Caco-2 (cell line): ENCODE data around the gene EDN1. TPM values are rescaled to one million over a fixed set of nuclear protein-coding genes. Genes with fewer than 3 reads are reported as not detected.

Experiments used
- BruUV-seq: library from RNA; stranded (reverse); fragments of 400-500 nt; replicated peaks from 2 replicates; lab custom pipeline; 2021; lab: Mats Ljungman, UMichigan
- CTCF ChIA-PET: fragments of 300-600 bp; sonication (Branson Sonifier 250); formaldehyde crosslinking; loops from one replicate; lab custom pipeline; 2022; ENCODE audit warnings: antibody characterized with exemption; lab: Charles Lee
- POLR2A ChIA-PET: fragments of 300-600 bp; sonication (Branson Sonifier 250); formaldehyde crosslinking; loops from one replicate; lab custom pipeline; 2022; ENCODE audit warnings: antibody characterized with exemption; lab: Charles Lee
- DNase-seq, 2 experiments: peaks; one replicate each; pipeline versions ENCODE4 v3.0.0 to v3.0.0-alpha.2; 2020 to 2022
- H3K27me3 ChIP-seq: replicated peaks from 2 replicates; pipeline ENCODE4 v1.6.0; 2011; ENCODE audit warnings: low read length; ENCODE audit not compliant: control insufficient read depth, insufficient read depth
- H3K36me3 ChIP-seq: 2 replicates; pipeline ENCODE4 v1.5.1; 2011; ENCODE audit warnings: low read length; ENCODE audit not compliant: control insufficient read depth, insufficient read depth
- H3K4me1 ChIP-seq: fragments of 250-450 bp; sonication (Bioruptor Pico); 2 replicates; pipeline ENCODE4 v1.5.1; 2020; ENCODE audit warnings: mild to moderate bottlenecking
- H3K4me3 ChIP-seq: 2 replicates; pipeline ENCODE4 v1.5.1; 2011; ENCODE audit warnings: low read depth, mild to moderate bottlenecking, control low read depth, low read length
- H3K9me3 ChIP-seq: fragments of 250-450 bp; sonication (Bioruptor Pico); 2 replicates; pipeline ENCODE4 v1.5.1; 2020; ENCODE audit warnings: mild to moderate bottlenecking, moderate library complexity
- H3K27ac Mint-ChIP-seq: one replicate; pipeline ENCODE4 v1.8.0; 2022; ENCODE audit warnings: mixed read lengths; ENCODE audit not compliant: unreplicated experiment
- H3K27me3 Mint-ChIP-seq: one replicate; pipeline ENCODE4 v1.8.0; 2022; ENCODE audit warnings: mixed read lengths; ENCODE audit not compliant: insufficient read depth, unreplicated experiment
- H3K36me3 Mint-ChIP-seq: one replicate; pipeline ENCODE4 v1.8.0; 2022; ENCODE audit warnings: mild to moderate bottlenecking, mixed read lengths; ENCODE audit not compliant: insufficient read depth, unreplicated experiment
- H3K4me1 Mint-ChIP-seq: one replicate; pipeline ENCODE4 v1.8.0; 2022; ENCODE audit warnings: low read depth, mixed read lengths; ENCODE audit not compliant: unreplicated experiment
- H3K4me3 Mint-ChIP-seq: one replicate; pipeline ENCODE4 v1.8.0; 2022; ENCODE audit warnings: mild to moderate bottlenecking, moderate library complexity, mixed read lengths; ENCODE audit not compliant: unreplicated experiment
- H3K9me3 Mint-ChIP-seq: one replicate; pipeline ENCODE4 v1.8.0; 2022; ENCODE audit warnings: mixed read lengths; ENCODE audit not compliant: unreplicated experiment
- CTCF ChIP-seq, 2 experiments: fragments of 200-600 bp in 1 of 2; IDR thresholded peaks; 1 replicate in 1 of 2; 2 replicates in 1 of 2; pipeline versions ENCODE4 v1.5.1 to v1.8.0; 2011 to 2022; ENCODE audit warnings: antibody characterized with exemption in 1 of 2, control low read depth in 1 of 2, inconsistent platforms in 1 of 2, low read depth in 1 of 2, low read length in 1 of 2, mild to moderate bottlenecking in 1 of 2, moderate library complexity in 1 of 2; ENCODE audit not compliant: insufficient read depth in 1 of 2, severe bottlenecking in 1 of 2, unreplicated experiment in 1 of 2
- intact Hi-C: fragments of 100-400 bp; cut with micrococcal nuclease; formaldehyde crosslinking; loops from one replicate; pipeline ENCODE4 v1.10.0; 2022; ENCODE audit not compliant: unreplicated experiment
- total RNA-seq: library from RNA; stranded (reverse); gene quantifications from 2 replicates; pipeline ENCODE4 v1.2.3, GENCODE V29; 2022

Gene EDN1
- total RNA-seq, 1 experiment from 2014 or later, result 14.0 TPM

- peaks cover 5% of the 10 kb centered on the region; the same call in 1 of the 2 replicates for H3K9me3 ChIP-seq
- Mint-ChIP-seq H3K27ac (peak overlapping the region; percentile 62), H3K36me3 (no peaks in the 10 kb centered on the region), H3K4me3 (no peak overlapping the region), H3K9me3 (peaks cover 29% of the 10 kb centered on the region), H3K27me3 (no peaks in the 10 kb centered on the region), H3K4me1 (peaks cover 31% of the 10 kb centered on the region)
- no peaks in the 10 kb centered on the region for H3K27me3 ChIP-seq
- no peak for DNase-seq
- no TSS peak for BruUV-seq
- H3K4me1 ChIP-seq, result peaks cover 31% of the 10 kb centered on the region
- no peaks in the 10 kb centered on the region for H3K36me3 ChIP-seq
- ChIA-PET POLR2A (no interaction called here), CTCF (no interaction called here)
- intact Hi-C loops, result no loop called here
- no peak for TF ChIP-seq CTCF (IDR thresholded peaks at IDR 0.05; ENCODE audit: insufficient read depth in 1 of 2, low read depth in 1 of 2, low read length in 1 of 2, severe bottlenecking in 1 of 2, unreplicated experiment in 1 of 2)
- H3K4me3 ChIP-seq, result no peak overlapping the region
These were observed 50.3 kb downstream of the EDN1 start for GRCh38 chr6:12340488-12340818.

GRCh38 chr6:12342664-12343063 lies 52.5 kb downstream of the EDN1 start:
- no peak overlapping the region for H3K4me3 Mint-ChIP-seq
- ChIA-PET CTCF (no interaction called here), POLR2A (no interaction called here)
- Histone ChIP-seq H3K4me1 (peaks cover 25% of the 10 kb centered on the region), H3K4me3 (no peak overlapping the region), H3K36me3 (no peaks in the 10 kb centered on the region), H3K27me3 (no peaks in the 10 kb centered on the region), H3K9me3 (no peaks in the 10 kb centered on the region; the same call in 1 of the 2 replicates)
- no peaks in the 10 kb centered on the region for H3K36me3 Mint-ChIP-seq
- no peak overlapping the region for H3K27ac Mint-ChIP-seq
- peaks cover 31% of the 10 kb centered on the region for H3K9me3 Mint-ChIP-seq
- TF ChIP-seq CTCF (IDR thresholded peaks at IDR 0.05; ENCODE audit: insufficient read depth in 1 of 2, low read depth in 1 of 2, low read length in 1 of 2, severe bottlenecking in 1 of 2, unreplicated experiment in 1 of 2), result no peak
- DNase-seq, result no peak
- BruUV-seq, result no TSS peak
- H3K4me1 Mint-ChIP-seq, result peaks cover 31% of the 10 kb centered on the region
- intact Hi-C loops, result loop anchor here (1.0 kb wide), 1 partner anchor 10 kb away; no protein-coding TSS in a partner anchor
- no peaks in the 10 kb centered on the region for H3K27me3 Mint-ChIP-seq

- peak overlapping the region; percentile 89 for H3K27ac Mint-ChIP-seq
- H3K27me3 ChIP-seq, result no peaks in the 10 kb centered on the region
These were observed 52.9 kb downstream of the EDN1 start for GRCh38 chr6:12343122-12343439.

More at GRCh38 chr6:12343122-12343439, 52.9 kb downstream of the EDN1 start:
- POLR2A ChIA-PET, result interaction anchor here (1.4 kb wide), 1 partner anchor 11 kb away, joined by 5 read pairs; no protein-coding TSS in a partner anchor
- H3K4me1 Mint-ChIP-seq, result peaks cover 35% of the 10 kb centered on the region
- peaks cover 35% of the 10 kb centered on the region for H3K9me3 Mint-ChIP-seq
- no peaks in the 10 kb centered on the region for H3K36me3 Mint-ChIP-seq
- intact Hi-C loops, result loop anchor here (1.0 kb wide), 1 partner anchor 11 kb away; no protein-coding TSS in a partner anchor
- no peak overlapping the region for H3K4me3 ChIP-seq
- TSS peak; percentile 97 for BruUV-seq
- no peak for TF ChIP-seq CTCF (IDR thresholded peaks at IDR 0.05; ENCODE audit: insufficient read depth in 1 of 2, low read depth in 1 of 2, low read length in 1 of 2, severe bottlenecking in 1 of 2, unreplicated experiment in 1 of 2)
- CTCF ChIA-PET, result no interaction called here
- no peaks in the 10 kb centered on the region for H3K36me3 ChIP-seq
- no peaks in the 10 kb centered on the region for H3K27me3 Mint-ChIP-seq
- H3K4me3 Mint-ChIP-seq, result no peak overlapping the region
- no peak for DNase-seq
- peaks cover 25% of the 10 kb centered on the region for H3K4me1 ChIP-seq
- H3K9me3 ChIP-seq, result no peaks in the 10 kb centered on the region; the same call in 1 of the 2 replicates
